ENCODE measurements around the gene ANKRD16.

- TF ChIP-seq POLR2AphosphoS5 (IDR thresholded peaks at IDR 0.05; ENCODE audit: low read depth, low read length) = no peak
- no peak for TF ChIP-seq POLR2A (IDR thresholded peaks at IDR 0.05; ENCODE audit: low read depth, low read length)
These were observed 1.3 kb upstream of the ANKRD16 start for GRCh38 chr10:5891009-5891408.
